Measurements from ENCODE around the gene PRPF38A. TPM values are rescaled to one million over a fixed set of nuclear protein-coding genes. Genes with fewer than 3 reads are reported as not detected.

The PRPF38A gene
- polyA plus RNA-seq, 1 of the 3 experiments (the other 2 are of a cell fraction), result 24.3 TPM

DNA sequence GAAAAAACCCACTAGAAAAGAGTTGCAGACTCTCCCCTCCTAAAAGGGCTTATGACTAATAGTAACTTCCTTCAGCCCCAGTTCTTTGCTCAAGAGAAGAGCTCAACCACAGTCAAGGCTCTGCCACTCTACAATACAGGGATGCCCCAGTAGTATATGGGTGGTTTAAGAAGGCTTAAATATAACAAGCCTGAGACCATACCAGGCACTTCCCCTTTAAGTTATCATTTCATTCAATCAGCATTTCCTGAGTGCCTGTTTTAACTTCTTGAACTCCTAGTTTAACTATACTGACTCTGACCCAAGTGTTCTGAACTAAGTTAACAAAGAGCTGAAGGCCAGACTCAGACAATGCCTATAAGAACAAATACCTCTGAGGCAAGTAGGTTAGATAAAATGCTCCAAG lies 19.8 kb downstream of the PRPF38A start (continued):
- TF ChIP-seq, protein P1, sequence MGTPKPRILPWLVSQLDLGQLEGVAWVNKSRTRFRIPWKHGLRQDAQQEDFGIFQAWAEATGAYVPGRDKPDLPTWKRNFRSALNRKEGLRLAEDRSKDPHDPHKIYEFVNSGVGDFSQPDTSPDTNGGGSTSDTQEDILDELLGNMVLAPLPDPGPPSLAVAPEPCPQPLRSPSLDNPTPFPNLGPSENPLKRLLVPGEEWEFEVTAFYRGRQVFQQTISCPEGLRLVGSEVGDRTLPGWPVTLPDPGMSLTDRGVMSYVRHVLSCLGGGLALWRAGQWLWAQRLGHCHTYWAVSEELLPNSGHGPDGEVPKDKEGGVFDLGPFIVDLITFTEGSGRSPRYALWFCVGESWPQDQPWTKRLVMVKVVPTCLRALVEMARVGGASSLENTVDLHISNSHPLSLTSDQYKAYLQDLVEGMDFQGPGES (IDR thresholded peaks at IDR 0.05; ENCODE audit: low read depth, low read length), result no peak
- TF ChIP-seq FOXJ3 (CRISPR knock-in tag; IDR thresholded peaks at IDR 0.05), result no peak

DNA sequence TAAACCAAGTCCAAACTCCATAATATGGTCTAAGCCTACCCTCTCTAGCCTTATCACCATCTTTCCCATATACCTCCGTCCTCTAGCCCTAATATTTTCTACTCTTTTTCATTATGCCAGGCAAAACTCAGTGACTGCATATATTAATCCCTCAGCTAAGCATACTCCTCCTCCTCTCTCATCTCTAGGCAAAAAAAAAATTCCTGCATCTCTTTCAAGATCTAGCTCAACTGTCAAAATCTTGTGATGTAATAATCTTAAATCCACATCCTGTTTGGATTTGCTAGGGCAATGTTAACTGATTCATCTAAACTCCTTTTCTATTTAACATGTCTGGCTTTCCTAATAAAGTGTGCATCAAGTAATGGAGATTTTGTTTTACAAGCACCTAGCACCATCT lies 20.4 kb downstream of the PRPF38A start:
- no peak for DNase-seq
- 98% methylated on average over 1 of the region's 1 CpG for WGBS (ENCODE audit: low lambda C conversion rate)
- H3K27me3 ChIP-seq (ENCODE audit: insufficient read depth), result no peaks in the 10 kb centered on the region
- no peaks in the 10 kb centered on the region for H3K9me3 ChIP-seq
- H3K79me2 ChIP-seq (ENCODE audit: insufficient read depth), result no peaks in the 10 kb centered on the region
- no peak for TF ChIP-seq TAF1 (IDR thresholded peaks at IDR 0.05; ENCODE audit: borderline replicate concordance, low read depth, low read length)
- ChIA-PET POLR2A (no interaction called here), CTCF (interaction anchor here (1.0 kb wide), 1 partner anchor 22 kb away, joined by 3 read pairs; no protein-coding TSS in a partner anchor)
- H3K4me3 ChIP-seq (ENCODE audit: low read depth in 2 of 2, low read length in 1 of 2), result no peak overlapping the region
- no peak overlapping the region; a peak in 1 of 4 replicates for H3K27ac ChIP-seq (ENCODE audit: low read depth in 2 of 2, low read length in 1 of 2)
- peak overlapping the region; percentile 7; the same call in 1 of the 2 replicates for H3K4me2 ChIP-seq
- H3K9ac ChIP-seq, result no peak overlapping the region
- H3K36me3 ChIP-seq (replicated peaks in 1 of 2; ENCODE audit: control insufficient read depth in 1 of 2, insufficient read depth in 2 of 2, low read length in 1 of 2), result peaks cover 37 to 50% of the 10 kb centered on the region in 2 experiments
- H3K9me2 ChIP-seq, result no peaks in the 10 kb centered on the region
- peaks cover 17% of the 10 kb centered on the region for H3F3A ChIP-seq (replicated peaks; ENCODE audit: insufficient read depth)
- H3K4me1 ChIP-seq (ENCODE audit: control insufficient read depth in 1 of 2, insufficient read depth in 2 of 2, low read depth in 1 of 2, low read length in 1 of 2), result peaks cover 0 to 8% of the 10 kb centered on the region in 2 experiments; a peak in 2 of 4 replicates
- no peak overlapping the region for H2AFZ ChIP-seq (ENCODE audit: low read depth)
- no peaks in the 10 kb centered on the region for H4K20me1 ChIP-seq (ENCODE audit: insufficient read depth)

DNA sequence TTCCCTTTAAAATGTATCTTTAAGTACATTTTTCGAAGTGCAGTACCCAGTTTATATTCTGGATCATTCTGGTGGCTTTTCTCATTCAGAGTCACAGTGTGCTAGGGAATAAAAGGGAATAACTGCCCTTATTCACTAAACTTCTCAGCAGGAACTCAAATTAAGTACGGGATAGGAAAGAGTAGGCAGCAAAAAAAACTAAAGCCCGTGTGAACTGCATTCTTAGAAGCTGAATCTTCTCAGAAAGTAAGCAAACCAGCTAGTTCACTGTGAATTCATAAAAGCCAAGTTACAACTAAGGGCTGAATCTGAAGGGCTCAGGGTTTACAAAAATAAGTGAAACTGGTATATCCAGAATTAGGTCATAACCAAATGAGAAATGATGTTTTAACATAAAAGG lies 22.0 kb downstream of the PRPF38A start:
- DNase-seq, result no peak
- Histone ChIP-seq H3K27ac (ENCODE audit: low read depth in 2 of 2, low read length in 1 of 2) (peak overlapping the region in 1 of 2 experiments; percentile 53; a peak in 2 of 4 replicates), H3K4me2 (peak overlapping the region; percentile 31; the same call in 1 of the 2 replicates), H3K9me2 (no peaks in the 10 kb centered on the region), H3K36me3 (replicated peaks in 1 of 2; ENCODE audit: control insufficient read depth in 1 of 2, insufficient read depth in 2 of 2, low read length in 1 of 2) (peaks cover 36 to 41% of the 10 kb centered on the region in 2 experiments), H3F3A (replicated peaks; ENCODE audit: insufficient read depth) (peaks cover 10% of the 10 kb centered on the region), H4K20me1 (ENCODE audit: insufficient read depth) (no peaks in the 10 kb centered on the region), H2AFZ (ENCODE audit: low read depth) (no peak overlapping the region), H3K27me3 (ENCODE audit: insufficient read depth) (no peaks in the 10 kb centered on the region), H3K79me2 (ENCODE audit: insufficient read depth) (no peaks in the 10 kb centered on the region), H3K9ac (no peak overlapping the region), H3K9me3 (no peaks in the 10 kb centered on the region), H3K4me3 (ENCODE audit: low read depth in 2 of 2, low read length in 1 of 2) (no peak overlapping the region), H3K4me1 (ENCODE audit: control insufficient read depth in 1 of 2, insufficient read depth in 2 of 2, low read depth in 1 of 2, low read length in 1 of 2) (peaks cover 0 to 8% of the 10 kb centered on the region in 2 experiments; a peak in 2 of 4 replicates)
- WGBS (ENCODE audit: low lambda C conversion rate), result 78% methylated on average over 3 of the region's 3 CpGs
- CTCF ChIA-PET, result no interaction called here
- TF ChIP-seq FOXJ3 (CRISPR knock-in tag; IDR thresholded peaks at IDR 0.05) (no peak), RFX5 (IDR thresholded peaks at IDR 0.05; ENCODE audit: low read length) (no peak), GATA2 (CRISPR knock-in tag; IDR thresholded peaks at IDR 0.05) (no peak)
- POLR2A ChIA-PET, result no interaction called here

DNA sequence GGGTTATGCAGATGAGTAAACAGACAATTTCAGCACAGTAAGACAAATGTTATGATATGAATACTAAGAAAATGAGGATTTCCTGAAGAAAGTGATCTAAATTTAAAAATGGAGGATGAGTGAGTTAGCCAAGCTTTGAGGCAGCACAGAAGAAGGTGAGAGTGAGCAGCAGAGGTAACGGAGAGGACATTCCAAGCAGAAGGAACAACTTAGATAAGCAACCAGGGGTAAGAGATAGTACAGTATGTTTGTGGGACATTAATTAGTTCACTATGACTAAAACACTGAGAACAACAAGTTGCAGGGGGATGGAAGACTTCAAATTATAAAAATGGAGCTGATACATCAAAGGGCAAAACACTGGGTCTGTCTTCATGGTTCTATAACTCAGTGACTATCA lies 22.8 kb downstream of the PRPF38A start:
- Histone ChIP-seq H3F3A (replicated peaks; ENCODE audit: insufficient read depth) (peaks cover 10% of the 10 kb centered on the region), H3K27ac (ENCODE audit: low read depth in 2 of 2, low read length in 1 of 2) (peak overlapping the region in 1 of 2 experiments; percentile 53; a peak in 1 of 4 replicates), H3K9ac (no peak overlapping the region), H3K4me2 (no peak overlapping the region), H3K9me2 (no peaks in the 10 kb centered on the region), H4K20me1 (ENCODE audit: insufficient read depth) (no peaks in the 10 kb centered on the region), H3K36me3 (replicated peaks in 1 of 2; ENCODE audit: control insufficient read depth in 1 of 2, insufficient read depth in 2 of 2, low read length in 1 of 2) (peaks cover 31 to 40% of the 10 kb centered on the region in 2 experiments), H2AFZ (ENCODE audit: low read depth) (no peak overlapping the region), H3K79me2 (ENCODE audit: insufficient read depth) (no peaks in the 10 kb centered on the region), H3K4me1 (ENCODE audit: control insufficient read depth in 1 of 2, insufficient read depth in 2 of 2, low read depth in 1 of 2, low read length in 1 of 2) (peaks cover 0 to 8% of the 10 kb centered on the region in 2 experiments; a peak in 2 of 4 replicates), H3K27me3 (ENCODE audit: insufficient read depth) (no peaks in the 10 kb centered on the region), H3K4me3 (ENCODE audit: low read depth in 2 of 2, low read length in 1 of 2) (no peak overlapping the region), H3K9me3 (no peaks in the 10 kb centered on the region)
- no peak for DNase-seq
- CTCF ChIA-PET, result no interaction called here
- POLR2A ChIA-PET, result no interaction called here
- WGBS (ENCODE audit: low lambda C conversion rate), result 100% methylated on average over 1 of the region's 1 CpG
- TF ChIP-seq, protein P2, sequence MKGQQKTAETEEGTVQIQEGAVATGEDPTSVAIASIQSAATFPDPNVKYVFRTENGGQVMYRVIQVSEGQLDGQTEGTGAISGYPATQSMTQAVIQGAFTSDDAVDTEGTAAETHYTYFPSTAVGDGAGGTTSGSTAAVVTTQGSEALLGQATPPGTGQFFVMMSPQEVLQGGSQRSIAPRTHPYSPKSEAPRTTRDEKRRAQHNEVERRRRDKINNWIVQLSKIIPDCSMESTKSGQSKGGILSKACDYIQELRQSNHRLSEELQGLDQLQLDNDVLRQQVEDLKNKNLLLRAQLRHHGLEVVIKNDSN (IDR thresholded peaks at IDR 0.05; ENCODE audit: borderline replicate concordance, low read depth), result no peak
- no peak for TF ChIP-seq FOSL2 (IDR thresholded peaks at IDR 0.05; ENCODE audit: borderline replicate concordance, low read depth)
- TF ChIP-seq GATA2 (CRISPR knock-in tag; IDR thresholded peaks at IDR 0.05), result no peak
- no peak for TF ChIP-seq MEF2A (IDR thresholded peaks at IDR 0.05; ENCODE audit: borderline replicate concordance, low read depth)
- no peak for TF ChIP-seq NRF1 (IDR thresholded peaks at IDR 0.05; ENCODE audit: low read depth, low read length)
- TF ChIP-seq YY1 (IDR thresholded peaks at IDR 0.05; ENCODE audit: low read depth), result no peak
- TF ChIP-seq SMC3 (IDR thresholded peaks at IDR 0.05; ENCODE audit: low read depth, low read length), result no peak
- no peak for TF ChIP-seq EP300 (IDR thresholded peaks at IDR 0.05; ENCODE audit: borderline replicate concordance in 1 of 2, low read depth in 1 of 2, low read length in 1 of 2)
- no peak for TF ChIP-seq GABPA (IDR thresholded peaks at IDR 0.05; ENCODE audit: low read depth)
- TF ChIP-seq, protein P1 (IDR thresholded peaks at IDR 0.05; ENCODE audit: low read depth, low read length), result no peak
- no peak for TF ChIP-seq RXRA (IDR thresholded peaks at IDR 0.05; ENCODE audit: borderline replicate concordance, low read depth)

All from SK-N-SH (cell line).